Fibroblast of mammary gland (primary cell): Measurements from ENCODE around the gene ALOX5.
A peak's percentile ranks its signal among the peaks of the same experiment; 100 is the strongest.
"Not testable (repeated sequence)": the region's sequence is repeated elsewhere in the genome, so short reads cannot be mapped to it uniquely, and the experiment has no call there.

Experiments
- DNase-seq: peaks from one replicate; pipeline ENCODE4 v3.0.0-alpha.2; 2010; ENCODE audit warnings: low read depth
- H3K4me3 ChIP-seq: 2 replicates; pipeline ENCODE4 v1.5.1; 2011; ENCODE audit warnings: low read depth, mild to moderate bottlenecking, low read length, moderate library complexity; ENCODE audit not compliant: control insufficient read depth
- TF ChIP-seq, protein P1 (sequence below): conservative IDR thresholded peaks from 2 replicates; pipeline ENCODE4 v1.5.1; 2011; ENCODE audit warnings: low read depth, low read length, inconsistent platforms; ENCODE audit not compliant: control insufficient read depth, insufficient read depth

The ALOX5 gene

DNA sequence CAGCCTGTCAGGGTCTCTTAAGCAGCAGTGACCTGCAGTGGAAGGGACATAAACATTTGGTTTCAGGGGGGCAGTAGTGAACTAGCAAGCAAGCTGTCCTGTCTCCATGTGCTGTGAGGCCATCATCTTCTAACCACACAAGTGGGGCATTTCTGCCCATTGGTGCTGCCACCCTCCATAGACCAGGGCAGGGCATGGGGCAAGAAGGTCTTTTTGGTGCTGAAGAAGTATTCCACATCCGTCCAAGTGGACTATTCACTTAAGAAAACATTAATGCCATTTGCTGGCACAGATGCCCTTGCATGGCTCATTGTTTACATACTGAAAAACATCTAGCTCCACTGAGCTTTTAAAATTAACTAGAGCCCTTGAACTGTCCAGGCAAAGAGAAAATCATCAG is 35.8 kb downstream of the ALOX5 start:
- no peak overlapping the region for H3K4me3 ChIP-seq
- TF ChIP-seq, protein P1, sequence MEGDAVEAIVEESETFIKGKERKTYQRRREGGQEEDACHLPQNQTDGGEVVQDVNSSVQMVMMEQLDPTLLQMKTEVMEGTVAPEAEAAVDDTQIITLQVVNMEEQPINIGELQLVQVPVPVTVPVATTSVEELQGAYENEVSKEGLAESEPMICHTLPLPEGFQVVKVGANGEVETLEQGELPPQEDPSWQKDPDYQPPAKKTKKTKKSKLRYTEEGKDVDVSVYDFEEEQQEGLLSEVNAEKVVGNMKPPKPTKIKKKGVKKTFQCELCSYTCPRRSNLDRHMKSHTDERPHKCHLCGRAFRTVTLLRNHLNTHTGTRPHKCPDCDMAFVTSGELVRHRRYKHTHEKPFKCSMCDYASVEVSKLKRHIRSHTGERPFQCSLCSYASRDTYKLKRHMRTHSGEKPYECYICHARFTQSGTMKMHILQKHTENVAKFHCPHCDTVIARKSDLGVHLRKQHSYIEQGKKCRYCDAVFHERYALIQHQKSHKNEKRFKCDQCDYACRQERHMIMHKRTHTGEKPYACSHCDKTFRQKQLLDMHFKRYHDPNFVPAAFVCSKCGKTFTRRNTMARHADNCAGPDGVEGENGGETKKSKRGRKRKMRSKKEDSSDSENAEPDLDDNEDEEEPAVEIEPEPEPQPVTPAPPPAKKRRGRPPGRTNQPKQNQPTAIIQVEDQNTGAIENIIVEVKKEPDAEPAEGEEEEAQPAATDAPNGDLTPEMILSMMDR = no peak
- DNase-seq = no peak

DNA sequence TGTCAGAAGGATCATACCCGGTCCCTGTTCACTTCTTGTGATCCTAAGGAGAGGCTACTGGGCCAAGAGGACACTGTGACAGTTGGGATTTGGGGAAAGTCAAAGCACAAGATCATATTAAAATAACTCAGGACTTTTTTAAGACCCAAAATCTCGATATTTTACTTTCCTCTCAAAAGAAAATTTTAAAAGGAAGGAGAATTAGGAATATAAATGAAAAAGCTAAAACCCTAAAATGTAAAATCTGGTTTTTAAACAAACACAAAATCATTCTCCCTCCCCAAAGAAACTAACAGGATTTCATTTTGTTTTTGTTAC is 36.4 kb downstream of the ALOX5 start:
- no peak for DNase-seq
- TF ChIP-seq, protein P1 = no peak
- no peak overlapping the region for H3K4me3 ChIP-seq

DNA sequence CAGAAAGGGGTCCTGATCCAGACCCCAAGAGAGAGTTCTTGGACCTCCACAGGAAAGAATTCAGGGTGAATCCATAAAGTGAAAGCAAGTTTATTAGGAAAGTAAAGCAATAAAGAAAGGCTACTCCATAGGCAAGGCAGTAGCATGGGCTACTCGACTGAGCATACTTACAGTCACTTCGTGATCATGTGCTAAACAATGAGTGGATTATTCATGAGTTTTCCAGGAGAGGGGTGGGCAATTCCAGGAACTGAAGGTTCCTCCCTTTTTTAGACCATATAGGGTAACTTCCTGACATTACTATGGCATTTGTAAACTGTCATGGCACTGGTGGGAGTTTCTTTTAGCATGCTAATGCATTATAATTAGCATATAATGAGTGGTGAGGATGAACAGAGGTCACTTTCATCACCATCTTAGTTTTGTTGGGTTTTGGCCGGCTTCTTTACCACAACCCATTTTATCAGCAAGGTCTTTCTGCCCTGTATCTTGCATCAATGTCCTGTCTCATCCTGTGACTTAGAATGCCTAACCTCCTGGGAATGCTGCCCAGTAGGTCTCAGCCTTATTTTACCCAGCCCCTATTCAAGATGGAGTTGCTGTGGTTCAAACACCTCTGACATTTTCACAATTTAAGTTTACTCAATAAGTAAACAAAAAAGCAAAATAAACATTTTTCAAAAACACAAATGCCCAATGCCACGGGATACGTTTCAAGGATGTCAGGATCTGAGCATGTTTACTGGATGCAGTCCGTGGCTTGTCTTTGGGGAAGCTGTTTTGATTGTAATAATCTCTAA is 37.0 kb downstream of the ALOX5 start:
- peak; percentile 3 for DNase-seq
- H3K4me3 ChIP-seq = no peak overlapping the region
- TF ChIP-seq, protein P1 = no peak

DNA sequence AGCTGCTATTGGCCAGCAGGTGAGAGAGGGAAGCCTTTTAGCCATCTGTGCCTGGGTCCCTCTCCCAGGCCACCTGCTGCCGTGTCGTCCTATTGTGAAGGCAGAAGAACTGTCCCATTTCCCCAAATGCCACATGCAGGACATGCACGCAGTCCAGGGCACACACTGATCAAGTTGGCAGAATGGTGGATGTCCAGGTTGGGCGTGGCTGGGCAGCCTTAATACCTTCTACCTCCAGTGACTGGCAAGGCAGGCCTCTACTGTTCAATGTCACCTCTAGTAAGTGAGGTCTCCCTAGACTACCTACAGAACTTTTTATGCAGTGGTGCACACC is 37.6 kb downstream of the ALOX5 start:
- TF ChIP-seq, protein P1 = no peak
- DNase-seq = no peak
- no peak overlapping the region for H3K4me3 ChIP-seq

DNA sequence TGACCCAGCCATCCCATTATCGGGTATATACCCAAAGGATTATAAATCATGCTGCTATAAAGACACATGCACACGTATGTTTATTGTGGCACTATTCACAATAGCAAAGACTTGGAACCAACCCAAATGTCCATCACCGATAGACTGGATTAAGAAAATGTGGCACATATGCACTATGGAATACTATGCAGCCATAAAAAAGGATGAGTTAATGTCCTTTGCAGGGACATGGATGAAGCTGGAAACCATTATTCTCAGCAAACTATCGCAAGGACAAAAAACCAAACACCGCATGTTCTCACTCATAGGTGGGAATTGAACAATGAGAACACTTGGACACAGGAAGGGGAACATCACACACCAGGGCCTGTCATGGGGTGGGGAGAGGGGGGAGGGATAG is 41.0 kb downstream of the ALOX5 start:
- not testable (repeated sequence) for H3K4me3 ChIP-seq, DNase-seq

DNA sequence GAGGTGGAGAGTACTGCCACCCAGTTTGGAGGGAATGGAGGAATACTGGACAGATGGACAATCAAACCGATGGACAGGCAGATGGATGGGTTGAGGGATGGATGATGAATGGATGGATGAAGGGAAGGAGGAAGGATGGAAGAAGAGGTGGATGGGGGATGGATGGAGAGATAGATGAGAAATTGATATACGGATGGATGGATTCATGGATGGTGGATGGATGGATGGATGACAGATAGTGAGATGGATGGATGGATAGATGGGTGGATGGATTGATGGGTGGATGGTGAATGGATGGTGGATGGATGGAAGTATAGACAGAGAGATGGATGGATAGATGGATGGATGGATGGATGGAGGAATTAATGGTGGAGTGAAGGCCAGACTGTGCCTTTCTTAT is 42.6 kb downstream of the ALOX5 start:
- TF ChIP-seq, protein P1 = no peak
- no peak overlapping the region for H3K4me3 ChIP-seq
- DNase-seq = no peak

DNA sequence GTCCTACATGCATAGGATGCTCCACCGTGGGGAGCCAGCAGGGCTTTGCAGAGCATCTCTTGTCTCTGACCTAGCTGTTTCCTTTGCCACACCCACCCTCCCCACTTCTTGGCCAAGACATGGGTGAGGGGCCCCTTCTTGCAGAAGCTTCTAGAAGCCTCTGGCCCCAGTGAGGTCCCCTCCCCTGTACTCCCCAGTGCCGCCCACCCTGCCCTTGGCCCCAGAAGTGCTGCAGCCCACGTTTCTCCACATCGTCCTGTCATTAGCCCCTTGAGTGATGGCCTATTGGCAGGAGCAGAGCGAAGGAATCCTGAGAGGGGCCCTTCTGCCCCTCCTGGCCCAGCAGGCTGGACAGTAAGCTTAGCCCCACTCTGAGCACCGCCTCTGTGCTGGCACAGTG is 43.7 kb downstream of the ALOX5 start:
- DNase-seq = no peak
- TF ChIP-seq, protein P1 = no peak
- no peak overlapping the region for H3K4me3 ChIP-seq
